Suprapubic skin (tissue), 4 donors: ENCODE measurements around the gene AKAP13.

Source experiments
- CTCF ChIP-seq, 2 donors: fragments of 200-600 bp in 1 of 2; fragments of 450-650 bp in 1 of 2; sonication (generic) in 1 of 2; IDR thresholded peaks; one replicate each; pipeline ENCODE4 v1.5.1; 2016 to 2019; ENCODE audit warnings: antibody characterized with exemption in 2 of 2, mild to moderate bottlenecking in 1 of 2, moderate library complexity in 1 of 2
- EP300 ChIP-seq: sonication (generic); formaldehyde crosslinking; IDR thresholded peaks from one replicate; pipeline ENCODE4 v1.6.1; 2017; ENCODE audit warnings: antibody characterized with exemption
- POLR2A ChIP-seq, 2 donors: fragments of 450-650 bp; IDR thresholded peaks; one replicate each; pipeline ENCODE4 v1.6.1; 2017; ENCODE audit warnings: antibody characterized with exemption in 2 of 2, mild to moderate bottlenecking in 2 of 2, moderate library complexity in 2 of 2
- POLR2AphosphoS5 ChIP-seq, 3 donors: sonication (generic); formaldehyde crosslinking; IDR thresholded peaks; one replicate each; pipeline ENCODE4 v1.6.1; 2017; ENCODE audit warnings: antibody characterized with exemption in 3 of 3

- TF ChIP-seq CTCF (IDR thresholded peaks at IDR 0.05) = no peak
- no peak for TF ChIP-seq EP300
- no peak for TF ChIP-seq POLR2AphosphoS5 (IDR thresholded peaks at IDR 0.05)
- no peak for TF ChIP-seq POLR2A (IDR thresholded peaks at IDR 0.05)
Observed at GRCh38 chr15:85498471-85498870, 118.1 kb downstream of the AKAP13 start.
